Lung microvascular endothelial cell (primary cell): ENCODE data around the gene IL10RB. TPM values are rescaled to one million over a fixed set of nuclear protein-coding genes. Genes with fewer than 3 reads are reported as not detected.
A peak's percentile ranks its signal among the peaks of the same experiment; 100 is the strongest.
"Not testable (repeated sequence)": the region's sequence is repeated elsewhere in the genome, so short reads cannot be mapped to it uniquely, and the experiment has no call there.

ENCODE experiments used
- DNase-seq, 2 donors: peaks; one replicate each; pipeline versions ENCODE4 v3.0.0 to v3.0.0-alpha.2; 2010; ENCODE audit warnings: low read depth in 2 of 2
- total RNA-seq: library from RNA; depleted of rRNA; stranded (reverse); fragments of >200 nt; gene quantifications from 2 replicates; pipeline ENCODE4 v1.2.1, GENCODE V29; 2014

The IL10RB gene
- total RNA-seq, 1 donor from 2014 or later = 46.4 TPM

GRCh38 chr21:33240404-33240803 lies 25.8 kb upstream of the IL10RB start:
- no peak for DNase-seq

- DNase-seq = peak in 1 of 2 donors; percentile 20
Measured at GRCh38 chr21:33241846-33242245, 24.3 kb upstream of the IL10RB start.

GRCh38 chr21:33242846-33243245 lies 23.3 kb upstream of the IL10RB start:
- DNase-seq = not testable (repeated sequence)

GRCh38 chr21:33244082-33244778 lies 21.9 kb upstream of the IL10RB start:
- DNase-seq = peak in 1 of 2 donors; percentile 54

GRCh38 chr21:33244779-33245105 lies 21.4 kb upstream of the IL10RB start:
- DNase-seq = no peak

GRCh38 chr21:33245289-33245918 lies 20.8 kb upstream of the IL10RB start:
- DNase-seq = no peak

- peak in 1 of 2 donors; percentile 19 for DNase-seq
Measured at GRCh38 chr21:33246506-33246905, 19.7 kb upstream of the IL10RB start.

GRCh38 chr21:33246963-33247362 lies 19.2 kb upstream of the IL10RB start:
- DNase-seq = no peak

- no peak for DNase-seq
Measured at GRCh38 chr21:33247599-33247998, 18.6 kb upstream of the IL10RB start.

GRCh38 chr21:33249331-33250002 lies 16.7 kb upstream of the IL10RB start:
- no peak for DNase-seq

- DNase-seq = no peak
Measured at GRCh38 chr21:33251119-33251518, 15.0 kb upstream of the IL10RB start.

- DNase-seq = not testable (repeated sequence)
Measured at GRCh38 chr21:33253382-33253781, 12.8 kb upstream of the IL10RB start.

GRCh38 chr21:33254766-33255165 lies 11.4 kb upstream of the IL10RB start:
- no peak for DNase-seq

- DNase-seq = no peak
Measured at GRCh38 chr21:33255404-33255803, 10.8 kb upstream of the IL10RB start.

GRCh38 chr21:33256019-33256418 lies 10.1 kb upstream of the IL10RB start:
- no peak for DNase-seq

GRCh38 chr21:33257094-33257803 lies 8.9 kb upstream of the IL10RB start:
- no peak for DNase-seq

GRCh38 chr21:33258475-33258874 lies 7.7 kb upstream of the IL10RB start:
- no peak for DNase-seq

- DNase-seq = no peak
Measured at GRCh38 chr21:33259428-33259827, 6.7 kb upstream of the IL10RB start.

- DNase-seq = no peak
Measured at GRCh38 chr21:33259995-33260394, 6.2 kb upstream of the IL10RB start.

- no peak for DNase-seq
Measured at GRCh38 chr21:33261635-33262034, 4.5 kb upstream of the IL10RB start.

- DNase-seq = no peak
Measured at GRCh38 chr21:33262921-33263320, 3.2 kb upstream of the IL10RB start.

- no peak for DNase-seq
Measured at GRCh38 chr21:33264561-33264960, 1.6 kb upstream of the IL10RB start.
